Activated gamma-delta T cell (primary cell): ENCODE results near the gene FAS.

Source experiments
- DNase-seq: peaks from one replicate; lab custom pipeline; 2025; lab: John Stamatoyannopoulos, UW

FAS gene

GRCh38 chr10:89035461-89035860, 44.9 kb downstream of the FAS start:
- DNase-seq = no peak

- no peak for DNase-seq
These were observed 46.5 kb downstream of the FAS start for GRCh38 chr10:89037096-89037495.

- no peak for DNase-seq
These were observed 52.0 kb downstream of the FAS start for GRCh38 chr10:89042562-89042961.

- no peak for DNase-seq
These were observed 52.5 kb downstream of the FAS start for GRCh38 chr10:89043052-89043451.

GRCh38 chr10:89047397-89047796, 56.8 kb downstream of the FAS start:
- DNase-seq = no peak

- DNase-seq = no peak
These were observed 61.0 kb downstream of the FAS start for GRCh38 chr10:89051593-89051992.

- DNase-seq = no peak
These were observed 63.0 kb downstream of the FAS start for GRCh38 chr10:89053555-89053954.

- DNase-seq = no peak
These were observed 64.6 kb downstream of the FAS start for GRCh38 chr10:89055159-89055558.

GRCh38 chr10:89062861-89063260, 72.3 kb downstream of the FAS start:
- DNase-seq = no peak

- no peak for DNase-seq
These were observed 72.9 kb downstream of the FAS start for GRCh38 chr10:89063465-89063864.

- no peak for DNase-seq
These were observed 74.2 kb downstream of the FAS start for GRCh38 chr10:89064748-89065147.
